Karpas-422 (cell line): ENCODE results near the gene DAB1. TPM values are rescaled to one million over a fixed set of nuclear protein-coding genes. Genes with fewer than 3 reads are reported as not detected.

Source experiments
- DNase-seq: peaks from one replicate; pipeline ENCODE4 v3.0.0-alpha.2; 2015
- H2AFZ ChIP-seq: fragments of 200-600 bp; sonication (generic); 2 replicates; pipeline ENCODE4 v1.6.1; 2014; ENCODE audit warnings: antibody characterized with exemption, low read length, mixed read lengths
- H3K27ac ChIP-seq: fragments of 200-600 bp; sonication (generic); 2 replicates; pipeline ENCODE4 v1.5.1; 2014; ENCODE audit warnings: mild to moderate bottlenecking, low read length, moderate library complexity
- H3K27me3 ChIP-seq: fragments of 200-600 bp; sonication (generic); 2 replicates; pipeline ENCODE4 v1.6.1; 2014; ENCODE audit warnings: low read length, mixed read lengths
- H3K36me3 ChIP-seq: fragments of 200-600 bp; sonication (generic); 2 replicates; pipeline ENCODE4 v1.6.1; 2014; ENCODE audit warnings: low read length, mixed read lengths; ENCODE audit not compliant: insufficient read depth
- H3K4me1 ChIP-seq: fragments of 200-600 bp; sonication (generic); 2 replicates; pipeline ENCODE4 v1.6.1; 2014; ENCODE audit warnings: mild to moderate bottlenecking, low read length, mixed read lengths
- H3K4me2 ChIP-seq: fragments of 200-600 bp; sonication (generic); 2 replicates; pipeline ENCODE4 v1.6.1; 2014; ENCODE audit warnings: low read length, low read depth, mild to moderate bottlenecking; ENCODE audit not compliant: poor library complexity, severe bottlenecking
- H3K4me3 ChIP-seq: fragments of 200-600 bp; sonication (generic); 2 replicates; pipeline ENCODE4 v1.5.1; 2014; ENCODE audit warnings: mild to moderate bottlenecking, antibody characterized with exemption, low read length, mixed read lengths
- H3K79me2 ChIP-seq: fragments of 200-600 bp; sonication (generic); 2 replicates; pipeline ENCODE4 v1.6.1; 2014; ENCODE audit warnings: mild to moderate bottlenecking, low read length, mixed read lengths
- H3K9ac ChIP-seq: fragments of 200-600 bp; sonication (generic); 2 replicates; pipeline ENCODE4 v1.6.0; 2014; ENCODE audit warnings: low read length
- H3K9me2 ChIP-seq: fragments of 200-600 bp; sonication (generic), shearing (Covaris generic); replicated peaks from 2 replicates; pipeline ENCODE4 v1.6.0; 2014; ENCODE audit warnings: mild to moderate bottlenecking, low read length, moderate library complexity; ENCODE audit not compliant: insufficient read depth
- H3K9me3 ChIP-seq: fragments of 300-700, 200-600 bp; sonication (generic); 2 replicates; pipeline ENCODE4 v1.6.1; 2014; ENCODE audit warnings: low read length, mixed read lengths
- H4K20me1 ChIP-seq: fragments of 200-600 bp; sonication (generic); 2 replicates; pipeline ENCODE4 v1.6.1; 2014; ENCODE audit warnings: mild to moderate bottlenecking, antibody characterized with exemption, low read length, low read depth; ENCODE audit not compliant: insufficient read depth
- total RNA-seq: library from RNA; depleted of rRNA; stranded (reverse); fragments of >200 nt; shearing (Covaris generic); gene quantifications from 2 replicates; pipeline ENCODE4 v1.2.3, GENCODE V29; 2014; ENCODE audit warnings: low replicate concordance

Gene DAB1
- total RNA-seq, 1 experiment from 2014 or later = 0.78 TPM

- Histone ChIP-seq H3K4me1 (no peaks in the 10 kb centered on the region), H3K9ac (no peak overlapping the region), H3K36me3 (no peaks in the 10 kb centered on the region), H3K9me3 (no peaks in the 10 kb centered on the region), H3K4me3 (no peak overlapping the region), H3K79me2 (no peaks in the 10 kb centered on the region), H3K4me2 (no peak overlapping the region), H3K27ac (no peak overlapping the region), H2AFZ (no peak overlapping the region), H3K9me2 (no peaks in the 10 kb centered on the region), H4K20me1 (no peaks in the 10 kb centered on the region), H3K27me3 (no peaks in the 10 kb centered on the region)
- DNase-seq = no peak
Observed at GRCh38 chr1:57012315-57012714, 411.5 kb downstream of the DAB1 start.

GRCh38 chr1:57010511-57010910, 413.3 kb downstream of the DAB1 start:
- Histone ChIP-seq H3K4me1 (no peaks in the 10 kb centered on the region), H3K36me3 (no peaks in the 10 kb centered on the region), H4K20me1 (no peaks in the 10 kb centered on the region), H3K9me2 (no peaks in the 10 kb centered on the region), H3K9me3 (no peaks in the 10 kb centered on the region), H3K79me2 (no peaks in the 10 kb centered on the region), H3K9ac (no peak overlapping the region), H3K27ac (no peak overlapping the region), H3K27me3 (no peaks in the 10 kb centered on the region), H3K4me3 (no peak overlapping the region), H2AFZ (no peak overlapping the region), H3K4me2 (no peak overlapping the region)
- no peak for DNase-seq

GRCh38 chr1:57007948-57008347, 415.9 kb downstream of the DAB1 start:
- Histone ChIP-seq H3K79me2 (no peaks in the 10 kb centered on the region), H3K36me3 (no peaks in the 10 kb centered on the region), H3K4me1 (no peaks in the 10 kb centered on the region), H4K20me1 (no peaks in the 10 kb centered on the region), H3K4me3 (no peak overlapping the region), H2AFZ (no peak overlapping the region), H3K4me2 (no peak overlapping the region), H3K9me2 (no peaks in the 10 kb centered on the region), H3K27me3 (no peaks in the 10 kb centered on the region), H3K9ac (no peak overlapping the region), H3K27ac (no peak overlapping the region), H3K9me3 (no peaks in the 10 kb centered on the region)
- DNase-seq = no peak

- no peaks in the 10 kb centered on the region for H3K4me1 ChIP-seq
- H3K9me3 ChIP-seq = no peaks in the 10 kb centered on the region
- no peaks in the 10 kb centered on the region for H3K79me2 ChIP-seq
- H3K9ac ChIP-seq = no peak overlapping the region
- no peak overlapping the region for H2AFZ ChIP-seq
- H3K36me3 ChIP-seq = no peaks in the 10 kb centered on the region
- H3K27ac ChIP-seq = no peak overlapping the region
- no peak for DNase-seq
- H3K4me2 ChIP-seq = no peak overlapping the region
- no peak overlapping the region for H3K4me3 ChIP-seq
- no peaks in the 10 kb centered on the region for H3K9me2 ChIP-seq
- no peaks in the 10 kb centered on the region for H3K27me3 ChIP-seq
- no peaks in the 10 kb centered on the region for H4K20me1 ChIP-seq
Observed at GRCh38 chr1:57007472-57007871, 416.4 kb downstream of the DAB1 start.

- DNase-seq = no peak
- Histone ChIP-seq H3K4me3 (no peak overlapping the region), H3K9ac (no peak overlapping the region), H3K4me2 (no peak overlapping the region), H3K27me3 (no peaks in the 10 kb centered on the region), H3K27ac (no peak overlapping the region), H3K36me3 (no peaks in the 10 kb centered on the region), H3K4me1 (no peaks in the 10 kb centered on the region), H3K9me3 (no peaks in the 10 kb centered on the region), H3K79me2 (no peaks in the 10 kb centered on the region), H2AFZ (no peak overlapping the region), H4K20me1 (no peaks in the 10 kb centered on the region), H3K9me2 (no peaks in the 10 kb centered on the region)
Observed at GRCh38 chr1:57003398-57004139, 420.3 kb downstream of the DAB1 start.

- H3K4me1 ChIP-seq = no peaks in the 10 kb centered on the region
- H3K4me3 ChIP-seq = no peak overlapping the region
- DNase-seq = no peak
- no peak overlapping the region for H3K27ac ChIP-seq
- no peaks in the 10 kb centered on the region for H3K27me3 ChIP-seq
- H2AFZ ChIP-seq = no peak overlapping the region
- no peaks in the 10 kb centered on the region for H3K9me3 ChIP-seq
- no peaks in the 10 kb centered on the region for H3K36me3 ChIP-seq
- no peak overlapping the region for H3K9ac ChIP-seq
- no peaks in the 10 kb centered on the region for H3K79me2 ChIP-seq
- H4K20me1 ChIP-seq = no peaks in the 10 kb centered on the region
- no peaks in the 10 kb centered on the region for H3K9me2 ChIP-seq
- H3K4me2 ChIP-seq = no peak overlapping the region
Observed at GRCh38 chr1:56995414-56996100, 428.3 kb downstream of the DAB1 start.

GRCh38 chr1:56993475-56993874, 430.4 kb downstream of the DAB1 start:
- Histone ChIP-seq H3K9ac (no peak overlapping the region), H2AFZ (no peak overlapping the region), H3K4me2 (no peak overlapping the region), H3K9me2 (no peaks in the 10 kb centered on the region), H3K36me3 (no peaks in the 10 kb centered on the region), H3K27ac (no peak overlapping the region), H4K20me1 (no peaks in the 10 kb centered on the region), H3K9me3 (no peaks in the 10 kb centered on the region), H3K79me2 (no peaks in the 10 kb centered on the region), H3K4me3 (no peak overlapping the region), H3K27me3 (no peaks in the 10 kb centered on the region), H3K4me1 (no peaks in the 10 kb centered on the region)
- no peak for DNase-seq

- Histone ChIP-seq H3K4me3 (no peak overlapping the region), H3K4me2 (no peak overlapping the region), H3K79me2 (no peaks in the 10 kb centered on the region), H4K20me1 (no peaks in the 10 kb centered on the region), H3K27ac (no peak overlapping the region), H3K4me1 (no peaks in the 10 kb centered on the region), H3K9me2 (no peaks in the 10 kb centered on the region), H3K9ac (no peak overlapping the region), H3K27me3 (no peaks in the 10 kb centered on the region), H2AFZ (no peak overlapping the region), H3K36me3 (no peaks in the 10 kb centered on the region), H3K9me3 (no peaks in the 10 kb centered on the region)
- DNase-seq = no peak
Observed at GRCh38 chr1:56992318-56993125, 431.3 kb downstream of the DAB1 start.
